RWPE1 (cell line): Measurements from ENCODE around the gene DNASE2B.
A peak's percentile ranks its signal among the peaks of the same experiment; 100 is the strongest.

Experiments used
- CTCF ChIA-PET: fragments of 350-600 bp; sonication (Branson Sonifier 250); formaldehyde crosslinking; extraction: SDS; loops from one replicate; lab custom pipeline; 2021; lab: Yijun Ruan, JAX
- POLR2A ChIA-PET: fragments of 400-600 bp; formaldehyde crosslinking; extraction: SDS; loops from one replicate; lab custom pipeline; 2020; ENCODE audit warnings: antibody characterized with exemption; ENCODE audit not compliant: low non-redundant PET; lab: Yijun Ruan, JAX
- DNase-seq: peaks from one replicate; pipeline ENCODE4 v3.0.0; 2012; ENCODE audit warnings: low spot score
- H3K27ac ChIP-seq: fragments of 450-650 bp; 2 replicates; pipeline ENCODE4 v1.5.1; 2017
- TF ChIP-seq, protein P1 (sequence below): fragments of 450-650 bp; conservative IDR thresholded peaks from 2 replicates; pipeline ENCODE4 v1.5.1; 2017; ENCODE audit warnings: low read depth, mild to moderate bottlenecking

DNASE2B gene

GRCh38 chr1:84379917-84380180, 18.4 kb upstream of the DNASE2B start:
- TF ChIP-seq, protein P1, sequence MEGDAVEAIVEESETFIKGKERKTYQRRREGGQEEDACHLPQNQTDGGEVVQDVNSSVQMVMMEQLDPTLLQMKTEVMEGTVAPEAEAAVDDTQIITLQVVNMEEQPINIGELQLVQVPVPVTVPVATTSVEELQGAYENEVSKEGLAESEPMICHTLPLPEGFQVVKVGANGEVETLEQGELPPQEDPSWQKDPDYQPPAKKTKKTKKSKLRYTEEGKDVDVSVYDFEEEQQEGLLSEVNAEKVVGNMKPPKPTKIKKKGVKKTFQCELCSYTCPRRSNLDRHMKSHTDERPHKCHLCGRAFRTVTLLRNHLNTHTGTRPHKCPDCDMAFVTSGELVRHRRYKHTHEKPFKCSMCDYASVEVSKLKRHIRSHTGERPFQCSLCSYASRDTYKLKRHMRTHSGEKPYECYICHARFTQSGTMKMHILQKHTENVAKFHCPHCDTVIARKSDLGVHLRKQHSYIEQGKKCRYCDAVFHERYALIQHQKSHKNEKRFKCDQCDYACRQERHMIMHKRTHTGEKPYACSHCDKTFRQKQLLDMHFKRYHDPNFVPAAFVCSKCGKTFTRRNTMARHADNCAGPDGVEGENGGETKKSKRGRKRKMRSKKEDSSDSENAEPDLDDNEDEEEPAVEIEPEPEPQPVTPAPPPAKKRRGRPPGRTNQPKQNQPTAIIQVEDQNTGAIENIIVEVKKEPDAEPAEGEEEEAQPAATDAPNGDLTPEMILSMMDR = no peak
- POLR2A ChIA-PET = no interaction called here
- no peak for DNase-seq
- CTCF ChIA-PET = no interaction called here
- no peak overlapping the region for H3K27ac ChIP-seq

- TF ChIP-seq, protein P1 = no peak
- ChIA-PET POLR2A (no interaction called here), CTCF (interaction anchor here (0.6 kb wide), 1 partner anchor 41 kb away, joined by 3 read pairs; no protein-coding TSS in a partner anchor)
- no peak overlapping the region for H3K27ac ChIP-seq
- no peak for DNase-seq
Observed at GRCh38 chr1:84382127-84382526, 16.2 kb upstream of the DNASE2B start.

DNA sequence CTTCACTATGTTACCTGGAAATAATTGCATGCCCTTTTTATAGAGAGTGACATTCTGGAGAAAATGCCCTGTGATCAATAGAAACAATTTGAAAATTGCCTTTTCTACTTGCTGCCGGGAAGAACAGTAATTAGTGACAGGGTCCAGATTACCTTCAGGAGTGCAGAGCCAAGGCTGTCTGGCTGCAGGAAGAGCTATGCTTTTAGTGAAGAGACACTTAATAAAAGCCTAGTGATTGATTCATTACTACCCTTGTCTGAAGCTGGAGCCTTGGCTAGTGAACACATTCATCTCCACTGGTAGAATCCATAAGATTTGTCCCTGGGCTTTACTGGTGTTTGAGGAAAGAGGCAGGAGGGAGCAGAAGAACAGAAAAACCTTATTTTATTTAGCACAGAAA, 12.9 kb upstream of the DNASE2B start:
- DNase-seq = no peak
- TF ChIP-seq, protein P1 = no peak
- POLR2A ChIA-PET = no interaction called here
- no peak overlapping the region for H3K27ac ChIP-seq
- CTCF ChIA-PET = no interaction called here

- TF ChIP-seq, protein P1 = no peak
- POLR2A ChIA-PET = no interaction called here
- DNase-seq = no peak
- H3K27ac ChIP-seq = no peak overlapping the region
- CTCF ChIA-PET = no interaction called here
Observed at GRCh38 chr1:84386716-84387479, 11.4 kb upstream of the DNASE2B start.

- ChIA-PET CTCF (no interaction called here), POLR2A (no interaction called here)
- DNase-seq = no peak
- TF ChIP-seq, protein P1 = no peak
- no peak overlapping the region for H3K27ac ChIP-seq
Observed at GRCh38 chr1:84387480-84388163, 10.7 kb upstream of the DNASE2B start.

DNA sequence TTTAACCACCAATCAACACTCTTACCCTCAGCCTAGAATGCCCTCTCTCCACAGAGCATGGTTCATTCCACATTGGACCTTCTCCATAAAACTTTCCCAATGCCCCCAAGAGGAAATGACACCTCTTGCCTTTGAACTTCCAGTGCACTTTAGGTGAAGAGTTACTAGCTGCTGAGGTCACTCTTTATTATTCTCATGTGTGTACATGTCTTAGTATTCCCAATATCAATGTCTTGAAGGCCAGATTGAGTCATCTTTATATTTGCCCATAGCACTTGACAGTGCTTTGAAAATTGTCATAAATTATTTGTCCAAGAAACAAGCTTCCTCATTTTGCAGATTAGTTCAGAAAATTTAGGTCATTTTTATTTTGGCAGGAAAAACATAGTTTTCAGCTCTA, 8.1 kb upstream of the DNASE2B start:
- TF ChIP-seq, protein P1 = no peak
- no peak overlapping the region for H3K27ac ChIP-seq
- CTCF ChIA-PET = interaction anchor here (1.0 kb wide), 1 partner anchor 29 kb away, joined by 3 read pairs; no protein-coding TSS in a partner anchor
- DNase-seq = peak; percentile 66
- POLR2A ChIA-PET = no interaction called here
